NCI-H1092 treated with DMSO at 0.1 percent for 48 hours (cell line): ENCODE measurements around the gene SLC25A15.
"Not testable (repeated sequence)": the region's sequence is repeated elsewhere in the genome, so short reads cannot be mapped to it uniquely, and the experiment has no call there.

Experiments
- DNase-seq: peaks from one replicate; lab custom pipeline; 2025; lab: John Stamatoyannopoulos, UW

SLC25A15 gene

DNA sequence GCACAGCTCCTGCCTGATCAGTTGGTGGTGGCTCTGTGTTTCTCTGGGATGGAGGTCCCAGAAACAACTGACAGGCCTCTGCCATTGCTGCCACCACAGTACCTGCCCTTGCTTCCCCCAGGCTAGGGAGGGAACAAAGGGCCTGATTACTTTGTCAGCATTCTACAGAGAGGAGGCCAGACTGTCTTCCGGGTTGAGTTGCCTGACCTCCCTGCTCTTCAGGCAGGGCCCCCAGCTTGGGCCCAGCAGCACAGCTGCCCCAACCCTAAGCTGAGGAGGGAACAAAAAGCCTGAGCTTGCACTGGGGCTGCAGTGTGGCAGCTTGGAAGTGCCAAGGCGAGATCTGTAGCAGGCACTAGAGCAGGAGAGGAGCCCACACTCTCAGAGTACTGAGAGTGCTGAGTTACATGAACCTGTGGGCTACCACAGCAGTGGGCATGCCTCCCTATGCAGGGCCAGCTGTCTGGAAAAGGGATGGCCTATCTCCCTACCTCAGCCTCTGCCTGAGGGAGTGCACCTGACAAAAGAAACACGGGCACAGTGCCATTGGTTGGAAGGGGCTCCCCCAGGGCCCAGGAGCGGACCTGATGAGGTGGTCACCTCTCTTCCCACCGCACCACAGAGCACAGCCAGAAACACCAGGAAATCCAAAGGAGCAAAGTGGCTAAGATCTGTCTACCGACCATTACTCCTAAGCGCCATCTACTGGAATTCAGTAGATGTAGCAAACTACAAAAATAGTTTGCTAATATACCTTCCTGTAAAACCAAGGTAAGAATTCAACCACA lies 24.4 kb downstream of the SLC25A15 start:
- DNase-seq = no peak

DNA sequence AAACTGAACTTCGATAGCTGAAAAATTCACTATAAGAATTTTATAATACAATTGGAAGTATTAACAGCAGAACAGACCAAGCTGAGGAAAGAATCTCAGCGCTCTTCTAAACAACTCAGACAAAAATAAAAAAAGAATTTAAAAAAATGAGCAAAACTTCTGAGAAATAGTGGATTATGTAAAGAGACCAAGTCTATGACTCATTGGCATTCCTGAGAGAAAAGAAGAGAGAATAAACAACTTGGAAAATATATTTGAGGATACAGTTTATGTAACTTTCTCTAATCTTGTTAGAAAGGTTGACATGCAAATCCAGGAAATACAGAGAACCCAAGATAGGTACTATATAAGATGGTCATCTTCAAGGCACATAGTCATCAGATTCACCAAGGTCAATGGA lies 25.4 kb downstream of the SLC25A15 start:
- no peak for DNase-seq

DNA sequence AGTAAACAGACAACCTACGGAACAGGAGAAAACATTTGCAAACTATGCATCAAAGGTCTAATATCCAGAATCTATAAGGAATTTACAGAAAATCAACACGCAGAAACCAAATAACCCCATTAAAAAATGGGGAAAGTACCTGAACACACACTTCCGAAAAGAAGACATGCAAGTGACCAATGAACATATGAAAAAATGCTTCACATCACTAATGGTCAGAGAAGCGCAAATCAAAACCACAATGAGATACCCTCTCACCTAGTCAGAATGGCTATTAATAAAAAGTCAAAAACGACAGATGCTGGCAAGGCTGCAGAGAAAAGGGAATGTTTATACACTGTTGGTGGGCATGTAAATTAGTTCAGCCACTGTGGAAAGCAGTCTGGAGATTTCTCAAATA lies 29.5 kb downstream of the SLC25A15 start:
- no peak for DNase-seq

DNA sequence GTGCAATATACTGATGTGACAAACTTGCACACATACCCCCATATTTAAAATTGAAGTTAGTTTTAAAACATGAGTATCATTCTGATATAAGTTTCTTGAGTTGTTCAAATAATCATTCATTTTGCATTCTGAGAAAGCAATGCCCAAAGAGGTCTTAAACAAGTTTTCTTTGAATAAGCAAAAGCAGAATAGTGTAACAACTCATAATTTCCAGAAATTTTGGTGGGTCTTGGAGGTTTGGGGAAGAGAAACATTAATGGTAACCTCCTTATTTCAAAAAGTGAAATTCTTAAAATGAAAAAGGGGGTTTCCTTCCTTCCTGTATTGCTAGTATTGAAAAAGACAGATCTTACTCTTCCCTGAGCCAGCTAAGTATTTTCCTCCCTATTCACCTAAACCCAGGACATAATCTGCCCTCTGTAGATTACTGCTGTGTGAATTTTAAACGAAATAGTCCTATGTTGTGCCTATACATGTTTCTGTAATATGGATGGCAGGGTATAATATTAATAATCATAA lies 30.4 kb downstream of the SLC25A15 start:
- DNase-seq = no peak

DNA sequence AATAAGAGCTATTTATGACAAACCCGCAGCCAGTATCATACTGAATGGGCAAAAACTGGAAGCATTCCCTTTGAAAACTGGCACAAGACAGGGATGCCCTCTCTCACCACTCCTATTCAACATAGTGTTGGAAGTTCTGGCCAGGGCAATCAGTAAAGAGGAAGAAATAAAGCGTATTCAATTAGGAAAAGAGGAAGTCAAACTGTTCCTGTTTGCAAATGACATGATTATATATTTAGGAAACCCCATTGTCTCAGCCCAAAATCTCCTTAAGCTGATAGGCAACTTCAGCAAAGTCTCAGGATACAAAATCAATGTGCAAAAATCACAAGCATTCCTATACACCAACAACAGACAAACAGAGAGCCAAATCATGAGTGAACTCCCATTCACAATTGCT lies 50.3 kb downstream of the SLC25A15 start:
- not testable (repeated sequence) for DNase-seq

DNA sequence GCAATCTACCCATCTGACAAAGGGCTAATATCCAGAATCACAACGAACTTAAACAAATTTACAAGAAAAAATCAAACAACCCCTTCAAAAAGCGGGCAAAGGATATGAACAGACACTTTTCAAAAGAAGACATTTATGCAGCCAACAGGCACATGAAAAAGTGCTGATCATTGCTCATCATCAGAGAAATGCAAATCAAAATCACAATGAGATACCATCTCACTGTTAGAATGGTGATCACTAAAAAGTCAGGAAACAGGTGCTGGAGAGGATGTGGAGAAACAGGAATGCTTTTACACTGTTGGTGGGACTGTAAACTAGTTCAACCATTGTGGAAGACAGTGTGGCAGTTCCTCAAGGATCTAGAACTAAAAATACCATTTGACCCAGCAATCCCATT lies 51.5 kb downstream of the SLC25A15 start:
- DNase-seq = not testable (repeated sequence)
